Measurements from ENCODE around the gene SSH3.

DNA sequence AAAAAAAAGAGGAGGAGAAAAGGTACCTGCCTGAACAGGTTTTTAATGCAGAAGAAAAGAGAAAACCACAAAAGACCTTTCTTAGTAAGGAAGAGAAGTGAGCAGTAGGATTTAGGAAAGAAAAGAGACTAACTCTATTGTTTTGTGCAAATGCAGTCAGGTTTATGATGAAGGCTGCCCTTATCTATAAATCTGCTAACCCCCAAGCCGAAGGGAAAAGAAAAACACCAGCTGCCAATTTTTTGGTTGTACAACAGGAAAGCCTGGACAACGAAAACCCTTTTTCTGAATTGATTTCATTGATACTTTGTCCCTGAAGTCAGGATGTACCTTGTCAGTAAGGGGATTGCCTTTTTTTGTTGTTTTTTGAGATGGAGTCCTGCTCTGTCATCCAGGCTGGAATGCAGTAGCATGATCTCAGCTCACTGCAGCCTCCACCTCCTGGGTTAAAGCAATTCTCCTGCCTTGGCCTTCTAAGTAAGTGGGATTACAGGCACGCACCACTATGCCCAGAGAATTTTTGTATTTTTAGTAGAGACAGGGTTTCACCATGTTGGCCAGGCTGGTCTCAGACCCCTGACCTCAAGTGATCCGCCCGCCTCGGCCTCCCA is 28.9 kb downstream of the SSH3 start:
- no peak for TF ChIP-seq CTCF (IDR thresholded peaks at IDR 0.05)
- TF ChIP-seq POLR2A (IDR thresholded peaks at IDR 0.05), result no peak
